Bladder microvascular endothelial cell (primary cell): ENCODE measurements around the gene PTPN1. TPM values are rescaled to one million over a fixed set of nuclear protein-coding genes. Genes with fewer than 3 reads are reported as not detected.

Source experiments
- total RNA-seq: library from RNA; depleted of rRNA; stranded (reverse); fragments of >200 nt; gene quantifications from 2 replicates; pipeline ENCODE4 v1.2.3, GENCODE V29; 2014

The PTPN1 gene
- 22.3 and 48.8 TPM in 2 replicates for total RNA-seq

DNA sequence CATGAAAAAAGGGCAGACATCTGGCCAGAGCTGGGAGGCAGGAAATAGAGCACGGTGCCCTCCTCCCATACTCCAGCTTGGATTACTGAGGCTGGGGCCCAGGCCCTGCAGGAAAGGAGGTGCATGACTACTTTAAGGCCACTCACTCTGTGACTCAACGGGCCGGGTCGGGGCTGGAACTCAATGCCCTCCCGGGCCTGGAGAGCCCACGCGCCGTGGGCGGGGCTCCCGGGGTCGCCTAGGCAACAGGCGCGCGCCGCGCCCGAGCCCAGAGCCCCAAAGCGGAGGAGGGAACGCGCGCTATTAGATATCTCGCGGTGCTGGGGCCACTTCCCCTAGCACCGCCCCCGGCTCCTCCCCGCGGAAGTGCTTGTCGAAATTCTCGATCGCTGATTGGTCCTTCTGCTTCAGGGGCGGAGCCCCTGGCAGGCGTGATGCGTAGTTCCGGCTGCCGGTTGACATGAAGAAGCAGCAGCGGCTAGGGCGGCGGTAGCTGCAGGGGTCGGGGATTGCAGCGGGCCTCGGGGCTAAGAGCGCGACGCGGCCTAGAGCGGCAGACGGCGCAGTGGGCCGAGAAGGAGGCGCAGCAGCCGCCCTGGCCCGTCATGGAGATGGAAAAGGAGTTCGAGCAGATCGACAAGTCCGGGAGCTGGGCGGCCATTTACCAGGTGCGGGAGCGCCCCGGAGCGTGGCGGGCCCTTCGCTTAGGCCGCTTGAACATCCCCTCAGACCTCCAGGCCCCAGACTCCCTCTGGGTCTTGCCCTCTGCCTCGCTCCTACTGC is at the start of gene PTPN1:
Gene PTPN1, plus strand, starts transcription at position 461 of the 783 bp plus-strand sequence. Its CDS starts 145 bp downstream, at position 606.

Other genes with a start within 250 kb of the PTPN1 start
- under 0.01 and 0.63 TPM in 2 replicates for gene RIPOR3, start 181.2 kb downstream of the PTPN1 start, total RNA-seq
- gene PARD6B, start 221.2 kb downstream of the PTPN1 start, total RNA-seq: 0.16 and 0.82 TPM in 2 replicates